Limb (tissue), 2 donors: ENCODE measurements around the gene ZNF189.

Source experiments
- DNase-seq, 2 donors: peaks; one replicate each; pipeline ENCODE4 v3.0.0-alpha.2; 2016; ENCODE audit errors: extremely low spot score in 2 of 2

Gene ZNF189

GRCh38 chr9:101418518-101419430 lies 20.1 kb downstream of the ZNF189 start:
- no peak for DNase-seq

GRCh38 chr9:101419863-101420262 lies 21.2 kb downstream of the ZNF189 start:
- DNase-seq, result no peak

DNA sequence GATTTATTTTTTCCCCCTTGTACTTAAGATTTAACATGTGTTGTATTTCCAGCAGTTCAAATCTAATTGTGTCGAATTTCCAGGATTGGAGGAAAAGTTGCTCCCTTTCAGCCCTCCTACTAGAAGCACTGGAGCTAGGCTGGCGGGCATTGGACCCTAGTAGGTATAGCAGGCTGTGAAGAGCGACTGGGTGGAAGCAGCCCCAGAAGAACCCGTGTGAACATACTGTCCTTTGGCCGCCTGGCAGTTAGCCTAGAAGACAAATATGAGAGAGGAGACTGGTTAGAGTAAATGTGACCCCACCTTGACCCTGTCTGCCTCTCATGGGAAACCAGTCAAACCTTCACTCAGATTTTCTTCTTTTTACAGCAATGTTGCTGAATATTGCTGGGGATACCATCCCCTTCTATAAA lies 23.0 kb downstream of the ZNF189 start:
- no peak for DNase-seq

DNA sequence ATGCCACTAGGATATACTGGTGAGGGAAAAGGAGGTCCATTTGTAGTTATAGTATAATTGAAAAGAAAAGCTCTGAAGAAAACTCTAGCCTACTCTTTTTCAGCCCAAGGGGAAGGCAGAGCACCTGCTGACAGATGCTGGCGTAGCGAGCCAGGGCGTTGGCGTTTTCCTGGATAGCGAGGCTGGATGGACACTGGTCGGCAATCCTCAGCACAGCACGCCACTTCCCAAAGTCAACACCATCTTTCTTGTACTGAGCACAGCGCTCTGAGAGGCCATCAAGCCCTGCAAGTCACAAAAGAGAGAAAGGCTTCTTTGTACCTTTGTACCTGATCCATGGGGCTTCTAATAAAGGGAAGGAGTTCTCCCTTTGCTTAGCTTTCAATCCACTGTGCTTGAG lies 28.7 kb downstream of the ZNF189 start:
- DNase-seq, result no peak

DNA sequence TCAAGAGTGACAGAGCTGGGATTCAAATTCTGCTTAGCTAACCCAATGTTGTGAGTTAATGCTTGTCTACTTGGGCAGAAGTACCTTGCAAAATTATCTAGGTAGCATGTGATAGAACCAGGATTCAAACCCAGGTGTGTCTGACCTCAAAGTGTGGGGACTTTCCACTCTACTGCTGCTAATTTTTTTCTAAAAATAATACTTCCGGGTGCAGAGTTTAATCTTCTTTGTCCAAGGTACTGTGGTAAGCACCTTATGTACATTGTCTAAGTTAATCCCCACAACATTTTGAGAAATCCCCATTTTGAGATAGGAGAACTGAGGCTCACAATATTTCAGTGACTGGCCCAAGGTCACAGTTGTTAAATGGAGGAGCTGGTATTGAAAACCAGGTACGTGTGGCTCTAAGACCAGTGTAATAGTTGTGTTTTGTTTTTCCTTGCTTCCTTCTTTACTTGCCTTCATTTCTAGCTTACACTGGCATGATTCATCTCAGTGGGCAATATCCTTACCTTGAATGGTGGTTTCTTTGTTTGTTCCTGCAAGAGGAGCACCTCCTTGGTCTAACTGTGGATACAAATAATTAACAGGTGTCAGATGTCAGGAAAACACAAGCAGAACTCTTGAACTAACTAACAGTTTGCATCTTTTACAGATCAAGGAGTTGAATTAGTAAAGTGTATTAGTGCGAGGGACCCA lies 29.5 kb downstream of the ZNF189 start:
- no peak for DNase-seq

DNA sequence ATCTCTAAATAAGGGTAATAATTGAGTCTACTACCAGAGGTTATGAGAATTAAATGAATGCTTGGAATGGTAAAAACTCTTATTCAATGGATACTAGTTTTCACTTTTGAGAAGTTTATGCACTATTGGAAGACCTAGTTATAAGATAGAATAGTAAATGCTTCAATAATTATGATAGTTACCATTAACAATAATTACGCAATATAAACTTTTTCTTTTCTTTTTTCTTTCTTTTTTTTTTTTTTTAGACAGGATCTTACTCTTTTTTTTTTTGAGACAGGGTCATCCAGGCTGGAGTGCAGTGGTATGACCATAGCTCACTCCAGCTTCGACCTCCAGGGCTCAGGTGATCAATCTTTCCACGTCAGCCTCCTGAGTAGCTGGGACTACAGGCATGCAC lies 30.3 kb downstream of the ZNF189 start:
- no peak for DNase-seq

DNA sequence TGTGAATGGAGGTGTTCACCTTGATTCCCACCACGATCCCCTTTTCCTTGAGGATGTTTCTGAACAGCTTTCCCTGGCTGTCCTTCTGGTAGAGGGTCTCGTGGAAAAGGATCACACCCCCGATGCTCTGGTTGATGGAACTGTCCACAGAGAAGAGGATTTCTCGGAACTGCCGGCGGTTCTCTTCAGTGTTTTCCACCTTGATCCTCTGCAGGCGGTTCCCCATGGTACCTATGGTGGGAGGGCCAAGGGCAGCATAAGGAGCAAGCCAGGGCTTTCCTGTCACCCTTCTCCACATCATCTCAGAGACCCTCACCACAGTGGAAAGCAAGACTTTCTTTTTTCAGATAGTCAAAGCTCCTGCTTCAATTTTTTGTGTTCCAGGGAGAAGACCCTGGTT lies 31.1 kb downstream of the ZNF189 start:
- DNase-seq, result no peak

DNA sequence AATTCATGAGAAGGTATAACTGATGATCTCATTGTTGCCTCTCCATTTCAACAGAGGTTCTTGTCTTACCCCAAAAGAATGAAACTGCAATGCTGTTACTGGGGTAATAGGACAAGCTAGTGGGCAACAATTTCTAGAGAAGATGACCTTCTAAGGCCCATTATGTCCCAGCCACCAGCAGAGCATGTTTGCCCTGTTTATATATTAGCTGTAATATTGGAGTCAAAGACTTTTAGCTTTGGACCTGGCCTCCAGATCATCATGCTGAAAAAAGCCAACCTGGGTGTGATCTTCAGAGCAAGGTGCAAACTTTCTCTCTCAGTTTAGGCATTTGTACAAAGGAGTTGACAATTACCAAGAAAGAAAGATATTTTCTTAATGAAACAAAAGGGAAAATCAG lies 33.5 kb downstream of the ZNF189 start:
- no peak for DNase-seq

DNA sequence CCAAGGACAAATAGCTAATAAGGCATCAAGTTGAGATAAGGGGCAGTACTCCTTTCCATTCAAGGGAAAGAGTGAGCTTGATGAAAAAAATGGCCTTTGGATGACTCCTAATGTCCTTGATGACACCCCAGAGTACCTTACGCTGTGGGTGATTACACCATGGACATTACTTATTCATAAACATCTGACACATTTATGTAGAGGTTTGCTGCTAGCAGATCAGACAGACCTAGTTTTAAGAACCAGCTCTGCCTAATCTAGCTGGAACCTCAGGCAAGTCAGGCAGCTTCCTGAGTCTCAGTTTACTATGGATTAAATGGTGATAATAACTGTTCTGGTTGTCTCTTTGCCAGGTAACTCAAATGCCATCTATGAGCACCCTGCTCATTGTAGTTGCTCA lies 34.1 kb downstream of the ZNF189 start:
- no peak for DNase-seq

- DNase-seq, result no peak
Measured at GRCh38 chr9:101433229-101433628, 34.6 kb downstream of the ZNF189 start.

DNA sequence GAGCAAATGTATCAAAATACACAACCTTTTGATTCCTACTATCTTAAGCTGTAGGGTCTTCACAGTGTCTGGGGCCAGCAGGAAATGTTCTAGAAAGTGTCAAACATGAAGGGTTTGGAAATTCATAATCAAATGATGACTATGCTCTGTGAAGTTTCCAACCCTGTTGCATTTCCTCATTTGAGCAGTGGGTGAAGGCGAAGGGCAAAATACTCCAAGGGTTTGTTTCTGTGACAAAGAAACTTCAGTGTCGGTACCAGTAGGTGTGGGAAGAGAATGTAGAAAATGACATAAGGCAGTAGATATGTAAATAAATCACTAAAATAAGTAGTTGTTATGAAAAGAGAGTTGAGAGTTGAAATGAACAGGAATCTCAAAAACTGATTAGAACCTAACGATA lies 36.3 kb downstream of the ZNF189 start:
- DNase-seq, result no peak

- DNase-seq, result no peak
Measured at GRCh38 chr9:101435601-101436079, 37.0 kb downstream of the ZNF189 start, which contains the start of gene ALDOB. ALDOB (minus strand) TSS chr9:101435774; CDS start chr9:101430887, 4,887 bp downstream.

DNA sequence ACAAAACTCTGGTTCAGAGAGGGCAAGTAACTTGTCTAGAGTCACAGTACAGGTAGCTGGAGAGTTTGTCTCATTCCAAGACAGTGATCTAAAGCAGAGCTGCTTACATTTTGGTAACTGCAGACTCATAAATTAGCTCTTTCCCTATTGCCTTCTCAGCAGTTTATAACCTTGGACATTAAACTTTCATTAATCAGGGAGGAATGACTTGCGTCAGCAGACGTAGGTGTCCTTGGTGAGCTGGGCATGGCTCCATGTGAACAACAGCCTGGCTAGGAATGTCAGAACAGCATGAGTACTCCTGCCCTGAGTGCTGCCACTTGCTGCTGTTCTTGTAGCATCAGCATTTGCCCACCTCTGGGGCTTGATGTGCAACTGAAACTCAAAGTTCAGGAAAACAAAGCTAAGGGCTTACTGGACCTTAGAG lies 39.2 kb downstream of the ZNF189 start:
- no peak for DNase-seq

GRCh38 chr9:101438523-101438922 lies 39.9 kb downstream of the ZNF189 start:
- no peak for DNase-seq

GRCh38 chr9:101440714-101441230 lies 42.1 kb downstream of the ZNF189 start:
- DNase-seq, result no peak

- no peak for DNase-seq
Measured at GRCh38 chr9:101442318-101442717, 43.7 kb downstream of the ZNF189 start.

DNA sequence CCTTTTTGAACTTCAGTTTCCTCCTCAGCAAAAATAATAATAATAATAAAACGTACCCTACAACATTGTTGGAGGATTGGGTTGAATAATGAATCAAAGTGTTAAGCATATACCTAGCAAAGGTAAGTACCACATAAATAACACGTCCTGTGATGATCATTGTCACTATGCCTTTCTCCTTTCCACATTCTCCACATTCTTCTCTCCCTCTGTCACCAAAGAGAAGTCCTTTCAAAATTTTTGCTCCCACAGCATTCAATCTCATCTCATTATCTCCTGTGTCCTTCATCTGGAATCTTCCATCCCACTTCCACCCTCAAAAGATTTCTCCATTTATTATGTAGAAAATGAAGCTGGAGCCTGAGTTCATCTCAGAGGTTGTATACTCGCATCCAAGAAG lies 44.1 kb downstream of the ZNF189 start:
- no peak for DNase-seq

GRCh38 chr9:101443364-101443771 lies 44.7 kb downstream of the ZNF189 start:
- peak; percentile 11 to 54 for DNase-seq

DNA sequence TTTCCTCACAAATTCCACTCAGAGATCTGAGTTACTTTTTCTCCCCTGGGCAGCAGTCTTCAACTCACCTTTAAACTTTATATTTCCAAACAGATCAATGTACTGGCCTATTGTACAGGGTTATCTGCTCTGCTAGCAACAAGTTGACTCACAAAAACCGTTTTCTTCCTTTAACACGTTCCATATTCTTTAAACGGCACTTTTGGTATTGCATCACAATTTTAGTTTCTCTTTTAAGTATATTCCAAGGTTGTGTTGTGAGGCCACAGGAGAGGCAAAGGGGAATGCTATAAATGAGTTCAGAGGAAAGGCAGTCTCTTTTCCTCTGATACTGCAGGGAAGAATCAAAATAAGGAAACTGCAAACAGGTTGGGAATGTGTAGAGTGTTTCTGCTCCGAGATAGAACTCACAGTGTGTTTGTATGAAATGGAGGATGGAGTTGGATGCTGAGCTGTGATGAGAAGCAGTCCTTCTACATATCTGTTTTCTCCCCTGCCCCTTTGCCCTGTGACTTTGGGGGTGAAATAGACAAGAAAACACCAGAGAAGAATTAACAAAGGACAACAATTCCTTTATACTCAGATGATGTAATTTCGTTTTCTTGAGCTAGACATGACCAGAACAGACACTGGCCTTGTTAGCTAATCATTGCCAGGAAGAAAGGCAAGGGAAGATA lies 46.8 kb downstream of the ZNF189 start:
- DNase-seq, result no peak

DNA sequence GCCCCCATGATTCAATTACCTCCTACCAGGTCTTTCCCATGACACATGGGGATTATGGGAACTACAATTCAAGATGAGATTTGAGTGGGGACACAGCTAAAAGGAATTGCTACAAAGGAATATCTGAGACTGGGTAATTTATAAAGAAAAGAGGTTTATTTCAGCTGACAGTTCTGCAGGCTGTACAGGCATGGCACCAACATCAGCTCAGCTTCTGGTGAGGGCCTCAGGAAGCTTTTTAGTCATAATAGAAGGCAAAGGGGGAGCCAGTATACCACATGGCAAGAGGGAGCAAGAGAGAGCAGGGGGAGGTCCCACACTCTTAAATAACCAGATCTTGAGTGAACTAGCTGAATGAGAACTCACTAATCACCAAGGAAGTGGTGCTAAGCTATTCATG lies 48.1 kb downstream of the ZNF189 start:
- no peak for DNase-seq

DNA sequence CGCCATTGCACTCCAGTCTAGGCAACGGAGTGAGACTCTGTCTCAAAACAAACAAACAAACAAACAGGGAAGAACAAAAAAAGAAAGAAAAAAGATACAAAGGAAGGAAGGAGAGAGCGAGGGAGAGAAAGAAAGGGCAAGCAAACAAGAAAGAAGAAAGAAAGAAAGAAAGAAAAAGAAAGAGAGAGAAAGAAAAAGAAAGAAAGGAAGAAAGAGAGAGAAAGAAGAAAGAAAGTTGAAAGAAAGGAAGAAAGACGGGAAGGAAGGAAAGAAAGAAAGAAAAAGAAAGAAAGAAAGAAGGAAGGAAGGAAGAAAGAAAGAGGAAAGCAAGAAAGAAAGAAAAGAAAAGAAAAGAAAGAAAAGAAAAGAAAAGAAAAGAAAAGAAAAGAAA lies 50.0 kb downstream of the ZNF189 start:
- no peak for DNase-seq
